GM12878 (cell line): ENCODE results near the gene NAA20. TPM values are rescaled to one million over a fixed set of nuclear protein-coding genes. Genes with fewer than 3 reads are reported as not detected.

Experiments
- ATAC-seq: fragments of 200-7000 bp; cut with Tn5 transposase; 3 replicates; pipeline ENCODE4 v1.9.1; 2020; ENCODE audit warnings: mild to moderate bottlenecking, moderate library complexity
- BruUV-seq: library from RNA; stranded (reverse); fragments of 400-500 nt; replicated peaks from 2 replicates; lab custom pipeline; 2021; lab: Mats Ljungman, UMichigan
- CTCF ChIA-PET: fragments of 300-600 bp; sonication (Branson Sonifier 250); formaldehyde crosslinking; extraction: SDS; loops from one replicate; lab custom pipeline; 2021; ENCODE audit warnings: inconsistent platforms; lab: Yijun Ruan, JAX
- POLR2A ChIA-PET: fragments of 350-600 bp; formaldehyde crosslinking; extraction: SDS; loops from one replicate; lab custom pipeline; 2021; ENCODE audit warnings: inconsistent platforms; lab: Charles Lee
- RAD21 ChIA-PET: fragments of 300-600 bp; sonication (Branson Sonifier 250); formaldehyde crosslinking; loops from one replicate; lab custom pipeline; 2023; ENCODE audit warnings: antibody characterized with exemption; ENCODE audit not compliant: unreplicated experiment; lab: Charles Lee
- SMC1A ChIA-PET: fragments of 300-600 bp; sonication (Branson Sonifier 250); formaldehyde crosslinking; loops from one replicate; lab custom pipeline; 2023; ENCODE audit not compliant: unreplicated experiment, uncharacterized antibody; lab: Charles Lee
- DNase-seq: peaks from one replicate; pipeline ENCODE4 v3.0.0-alpha.2; 2011; ENCODE audit warnings: low read depth, low spot score
- FAIRE-seq: peaks from 3 replicates; lab custom pipeline; 2011; peaks lifted over from hg19 to GRCh38; lab: Jason Lieb, UNC
- H2AFZ ChIP-seq: 2 replicates; pipeline ENCODE4 v1.6.0; 2011; ENCODE audit warnings: low read depth, low read length, control low read depth; ENCODE audit not compliant: control insufficient read depth
- H3K27ac ChIP-seq: 2 replicates; pipeline ENCODE4 v1.5.1; 2011; ENCODE audit warnings: control low read depth; ENCODE audit not compliant: control insufficient read depth, insufficient read depth
- H3K27me3 ChIP-seq, 2 experiments: replicated peaks in 1 of 2; 2 replicates each; pipeline versions ENCODE4 v1.6.0 to v1.6.1; 2011; ENCODE audit warnings: low read length in 1 of 2; ENCODE audit not compliant: control insufficient read depth in 2 of 2, insufficient read depth in 2 of 2
- H3K36me3 ChIP-seq, 2 experiments: 2 replicates each; pipeline ENCODE4 v1.5.1; 2011; ENCODE audit warnings: low read length in 1 of 2; ENCODE audit not compliant: control insufficient read depth in 2 of 2, insufficient read depth in 2 of 2
- H3K4me1 ChIP-seq: 2 replicates; pipeline ENCODE4 v1.6.1; 2011; ENCODE audit warnings: mild to moderate bottlenecking, low read length, moderate library complexity, mixed read lengths; ENCODE audit not compliant: control insufficient read depth, insufficient read depth
- H3K4me2 ChIP-seq: 2 replicates; pipeline ENCODE4 v1.6.0; 2011; ENCODE audit warnings: control low read depth; ENCODE audit not compliant: control insufficient read depth, insufficient read depth
- H3K4me3 ChIP-seq: fragments of 200-600 bp; sonication (generic); 2 replicates; pipeline ENCODE4 v1.5.1; 2016
- H3K79me2 ChIP-seq: 2 replicates; pipeline ENCODE4 v1.6.0; 2011; ENCODE audit warnings: low read length; ENCODE audit not compliant: control insufficient read depth, insufficient read depth
- H3K9ac ChIP-seq: 2 replicates; pipeline ENCODE4 v1.8.0; 2011; ENCODE audit warnings: low read length, control low read depth, mixed read lengths; ENCODE audit not compliant: control insufficient read depth, insufficient read depth
- H3K9me3 ChIP-seq: replicated peaks from 3 replicates; pipeline ENCODE4 v1.5.1; 2011; ENCODE audit warnings: mild to moderate bottlenecking, low read length; ENCODE audit not compliant: control insufficient read depth, insufficient read depth
- H4K20me1 ChIP-seq: 2 replicates; pipeline ENCODE4 v1.6.0; 2011; ENCODE audit not compliant: control insufficient read depth, insufficient read depth
- ATF7 ChIP-seq: fragments of 450-650 bp; IDR thresholded peaks from 2 replicates; pipeline ENCODE4 v1.6.1; 2016; ENCODE audit warnings: low read depth, mild to moderate bottlenecking
- CBFB ChIP-seq: IDR thresholded peaks from 2 replicates; pipeline ENCODE4 v1.6.1; 2016; ENCODE audit warnings: antibody characterized with exemption, low read depth
- CEBPB ChIP-seq, 2 experiments: fragments of 150-350 bp in 1 of 2; IDR thresholded peaks; 2 replicates each; pipeline ENCODE4 v1.6.1; 2012 to 2014; ENCODE audit warnings: low read depth in 2 of 2, low read length in 2 of 2, borderline replicate concordance in 1 of 2, inconsistent platforms in 1 of 2
- CREB1 ChIP-seq: IDR thresholded peaks from 2 replicates; pipeline ENCODE4 v1.6.1; 2012; ENCODE audit warnings: low read depth, mild to moderate bottlenecking, inconsistent platforms
- EZH2 ChIP-seq: IDR thresholded peaks from 2 replicates; pipeline ENCODE4 v1.6.1; 2012; ENCODE audit warnings: low read depth, mild to moderate bottlenecking, control low read depth, inconsistent platforms, low read length, borderline replicate concordance; ENCODE audit not compliant: control insufficient read depth
- RFX5 ChIP-seq: IDR thresholded peaks from 2 replicates; pipeline ENCODE4 v1.6.1; 2011; ENCODE audit warnings: low read depth, low read length, improper control_type of control experiment
- RUNX3 ChIP-seq: IDR thresholded peaks from 2 replicates; pipeline ENCODE4 v1.6.1; 2012; ENCODE audit warnings: low read length, inconsistent platforms
- SMC3 ChIP-seq: IDR thresholded peaks from 2 replicates; pipeline ENCODE4 v1.6.1; 2011; ENCODE audit warnings: low read length, improper control_type of control experiment, borderline replicate concordance
- SP1 ChIP-seq: IDR thresholded peaks from one replicate; pipeline ENCODE4 v1.6.1; 2011; ENCODE audit warnings: low read depth, low read length
- TARDBP ChIP-seq: IDR thresholded peaks from 2 replicates; pipeline ENCODE4 v1.6.1; 2016; ENCODE audit warnings: borderline replicate concordance
- TBL1XR1 ChIP-seq: IDR thresholded peaks from 2 replicates; pipeline ENCODE4 v1.6.1; 2012; ENCODE audit warnings: low read depth, low read length, improper control_type of control experiment
- TCF3 ChIP-seq: IDR thresholded peaks from 2 replicates; pipeline ENCODE4 v1.6.1; 2012; ENCODE audit warnings: low read depth, mild to moderate bottlenecking, low read length, borderline replicate concordance; ENCODE audit not compliant: insufficient read depth
- WGBS: methylation state at CpG from one replicate; pipeline ENCODE4 v1.1.6; 2016; ENCODE audit warnings: low lambda C conversion rate; ENCODE audit not compliant: insufficient replicate concordance, insufficient coverage; ENCODE audit errors: missing lambda C conversion rate; 5-methylcytosine and 5-hydroxymethylcytosine counted together
- in situ Hi-C: fragments of 300-500 bp; cut with MboI; formaldehyde crosslinking; loops from 9 replicates; pipeline ENCODE4 v1.14.3; 2018; ENCODE audit warnings: mixed read lengths
- intact Hi-C: fragments of 100-400 bp; cut with micrococcal nuclease; formaldehyde crosslinking; loops from one replicate; pipeline ENCODE4 v1.14.2; 2022; ENCODE audit not compliant: unreplicated experiment
- polyA plus RNA-seq, 11 experiments: library from polyadenylated mRNA; depleted of rRNA in 4 of 11; unstranded in 6 of 11; stranded (reverse) in 5 of 11; fragments of >200 nt; fragmentation: Nextera tagmentation in 4 of 11; fragmentation: Illumina TruSeq in 1 of 11; extraction: Ambion mirVana in 4 of 11; extraction: Trizol in 1 of 11; gene quantifications; 1 replicate in 1 of 11; 2 replicates in 10 of 11; pipeline versions ENCODE4 v1.2.1 to v1.2.3, GENCODE V29; 2011 to 2016; ENCODE audit warnings: inconsistent platforms in 2 of 11, missing spikeins in 2 of 11, low read depth in 1 of 11
- total RNA-seq, 4 experiments: library from RNA; depleted of rRNA in 3 of 4; stranded (reverse); fragments of >200 nt in 3 of 4; fragmentation: Illumina TruSeq in 1 of 4; extraction: Trizol in 1 of 4; gene quantifications; 2 replicates each; pipeline versions ENCODE4 v1.2.1 to v1.2.3, GENCODE V29; 2013 to 2021
- TF ChIP-seq, protein P1 (sequence below): fragments of 450-650 bp; IDR thresholded peaks from 2 replicates; pipeline ENCODE4 v1.6.1; 2018; ENCODE audit warnings: borderline replicate concordance, mild to moderate bottlenecking; ENCODE audit not compliant: partially characterized antibody
- TF ChIP-seq, protein P2 (sequence below): fragments of 450-650 bp; IDR thresholded peaks from 2 replicates; pipeline ENCODE4 v1.6.1; 2016; ENCODE audit warnings: mild to moderate bottlenecking, moderate library complexity, borderline replicate concordance
- TF ChIP-seq, protein P3 (sequence below): fragments of 450-650 bp; formaldehyde crosslinking; IDR thresholded peaks from 2 replicates; pipeline ENCODE4 v1.5.0; 2022; ENCODE audit warnings: mild to moderate bottlenecking, missing genetic modification characterization

The NAA20 gene
- total and polyA plus RNA-seq, 10 of the 15 experiments (the other 5 are each of a cell fraction or from before 2014, with no cell fraction given) = 48.3 to 366 (median 89.1) TPM

- Histone ChIP-seq H3K4me2 (no peak overlapping the region), H3K4me1 (no peaks in the 10 kb centered on the region), H3K27me3 (peaks cover 0 to 2% of the 10 kb centered on the region in 2 experiments; a peak in 2 of 4 replicates), H2AFZ (no peak overlapping the region), H3K4me3 (no peak overlapping the region), H3K79me2 (no peaks in the 10 kb centered on the region), H4K20me1 (no peaks in the 10 kb centered on the region), H3K27ac (no peak overlapping the region), H3K36me3 (no peaks in the 10 kb centered on the region), H3K9ac (no peak overlapping the region), H3K9me3 (no peaks in the 10 kb centered on the region)
- DNase-seq (no peak), ATAC-seq (no peak), FAIRE-seq (no peak)
- POLR2A ChIA-PET = no interaction called here
- RAD21 ChIA-PET = no interaction called here
- 64% methylated on average over 14 of the region's 14 CpGs for WGBS
- intact Hi-C loops = no loop called here
- CTCF ChIA-PET = interaction anchor here (1.0 to 2.1 kb wide), 2 partner anchors 107 to 182 kb away, joined by 3 to 6 read pairs; no protein-coding TSS in a partner anchor
- no TSS peak for BruUV-seq
- SMC1A ChIA-PET = interaction anchor here (1.0 kb wide), 1 partner anchor 224 kb away, joined by 5 read pairs; no protein-coding TSS in a partner anchor
- in situ Hi-C loops = loop anchor here (5.0 to 25.0 kb wide), 3 partner anchors 53 to 1498 kb away; partner anchors contain the start of genes DTD1 and SEC23B
- TF ChIP-seq RFX5 = no peak
- no peak for TF ChIP-seq EZH2
- no peak for TF ChIP-seq TBL1XR1
- TF ChIP-seq, protein P1, sequence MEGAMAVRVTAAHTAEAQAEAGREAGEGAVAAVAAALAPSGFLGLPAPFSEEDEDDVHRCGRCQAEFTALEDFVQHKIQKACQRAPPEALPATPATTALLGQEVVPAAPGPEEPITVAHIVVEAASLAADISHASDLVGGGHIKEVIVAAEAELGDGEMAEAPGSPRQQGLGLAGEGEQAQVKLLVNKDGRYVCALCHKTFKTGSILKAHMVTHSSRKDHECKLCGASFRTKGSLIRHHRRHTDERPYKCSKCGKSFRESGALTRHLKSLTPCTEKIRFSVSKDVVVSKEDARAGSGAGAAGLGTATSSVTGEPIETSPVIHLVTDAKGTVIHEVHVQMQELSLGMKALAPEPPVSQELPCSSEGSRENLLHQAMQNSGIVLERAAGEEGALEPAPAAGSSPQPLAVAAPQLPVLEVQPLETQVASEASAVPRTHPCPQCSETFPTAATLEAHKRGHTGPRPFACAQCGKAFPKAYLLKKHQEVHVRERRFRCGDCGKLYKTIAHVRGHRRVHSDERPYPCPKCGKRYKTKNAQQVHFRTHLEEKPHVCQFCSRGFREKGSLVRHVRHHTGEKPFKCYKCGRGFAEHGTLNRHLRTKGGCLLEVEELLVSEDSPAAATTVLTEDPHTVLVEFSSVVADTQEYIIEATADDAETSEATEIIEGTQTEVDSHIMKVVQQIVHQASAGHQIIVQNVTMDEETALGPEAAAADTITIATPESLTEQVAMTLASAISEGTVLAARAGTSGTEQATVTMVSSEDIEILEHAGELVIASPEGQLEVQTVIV = no peak
- TF ChIP-seq SMC3 = no peak
- TF ChIP-seq ATF7 = no peak
- TF ChIP-seq TCF3 = no peak
- TF ChIP-seq CREB1 = no peak
- TF ChIP-seq CEBPB (IDR thresholded peaks at IDR 0.05; ENCODE audit: borderline replicate concordance in 1 of 2, low read depth in 2 of 2, low read length in 2 of 2) = no peak
- no peak for TF ChIP-seq RUNX3
- no peak for TF ChIP-seq TARDBP
- TF ChIP-seq SP1 = no peak
- no peak for TF ChIP-seq CBFB
- TF ChIP-seq, protein P2, sequence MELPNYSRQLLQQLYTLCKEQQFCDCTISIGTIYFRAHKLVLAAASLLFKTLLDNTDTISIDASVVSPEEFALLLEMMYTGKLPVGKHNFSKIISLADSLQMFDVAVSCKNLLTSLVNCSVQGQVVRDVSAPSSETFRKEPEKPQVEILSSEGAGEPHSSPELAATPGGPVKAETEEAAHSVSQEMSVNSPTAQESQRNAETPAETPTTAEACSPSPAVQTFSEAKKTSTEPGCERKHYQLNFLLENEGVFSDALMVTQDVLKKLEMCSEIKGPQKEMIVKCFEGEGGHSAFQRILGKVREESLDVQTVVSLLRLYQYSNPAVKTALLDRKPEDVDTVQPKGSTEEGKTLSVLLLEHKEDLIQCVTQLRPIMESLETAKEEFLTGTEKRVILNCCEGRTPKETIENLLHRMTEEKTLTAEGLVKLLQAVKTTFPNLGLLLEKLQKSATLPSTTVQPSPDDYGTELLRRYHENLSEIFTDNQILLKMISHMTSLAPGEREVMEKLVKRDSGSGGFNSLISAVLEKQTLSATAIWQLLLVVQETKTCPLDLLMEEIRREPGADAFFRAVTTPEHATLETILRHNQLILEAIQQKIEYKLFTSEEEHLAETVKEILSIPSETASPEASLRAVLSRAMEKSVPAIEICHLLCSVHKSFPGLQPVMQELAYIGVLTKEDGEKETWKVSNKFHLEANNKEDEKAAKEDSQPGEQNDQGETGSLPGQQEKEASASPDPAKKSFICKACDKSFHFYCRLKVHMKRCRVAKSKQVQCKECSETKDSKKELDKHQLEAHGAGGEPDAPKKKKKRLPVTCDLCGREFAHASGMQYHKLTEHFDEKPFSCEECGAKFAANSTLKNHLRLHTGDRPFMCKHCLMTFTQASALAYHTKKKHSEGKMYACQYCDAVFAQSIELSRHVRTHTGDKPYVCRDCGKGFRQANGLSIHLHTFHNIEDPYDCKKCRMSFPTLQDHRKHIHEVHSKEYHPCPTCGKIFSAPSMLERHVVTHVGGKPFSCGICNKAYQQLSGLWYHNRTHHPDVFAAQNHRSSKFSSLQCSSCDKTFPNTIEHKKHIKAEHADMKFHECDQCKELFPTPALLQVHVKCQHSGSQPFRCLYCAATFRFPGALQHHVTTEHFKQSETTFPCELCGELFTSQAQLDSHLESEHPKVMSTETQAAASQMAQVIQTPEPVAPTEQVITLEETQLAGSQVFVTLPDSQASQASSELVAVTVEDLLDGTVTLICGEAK = no peak
- TF ChIP-seq, protein P3, sequence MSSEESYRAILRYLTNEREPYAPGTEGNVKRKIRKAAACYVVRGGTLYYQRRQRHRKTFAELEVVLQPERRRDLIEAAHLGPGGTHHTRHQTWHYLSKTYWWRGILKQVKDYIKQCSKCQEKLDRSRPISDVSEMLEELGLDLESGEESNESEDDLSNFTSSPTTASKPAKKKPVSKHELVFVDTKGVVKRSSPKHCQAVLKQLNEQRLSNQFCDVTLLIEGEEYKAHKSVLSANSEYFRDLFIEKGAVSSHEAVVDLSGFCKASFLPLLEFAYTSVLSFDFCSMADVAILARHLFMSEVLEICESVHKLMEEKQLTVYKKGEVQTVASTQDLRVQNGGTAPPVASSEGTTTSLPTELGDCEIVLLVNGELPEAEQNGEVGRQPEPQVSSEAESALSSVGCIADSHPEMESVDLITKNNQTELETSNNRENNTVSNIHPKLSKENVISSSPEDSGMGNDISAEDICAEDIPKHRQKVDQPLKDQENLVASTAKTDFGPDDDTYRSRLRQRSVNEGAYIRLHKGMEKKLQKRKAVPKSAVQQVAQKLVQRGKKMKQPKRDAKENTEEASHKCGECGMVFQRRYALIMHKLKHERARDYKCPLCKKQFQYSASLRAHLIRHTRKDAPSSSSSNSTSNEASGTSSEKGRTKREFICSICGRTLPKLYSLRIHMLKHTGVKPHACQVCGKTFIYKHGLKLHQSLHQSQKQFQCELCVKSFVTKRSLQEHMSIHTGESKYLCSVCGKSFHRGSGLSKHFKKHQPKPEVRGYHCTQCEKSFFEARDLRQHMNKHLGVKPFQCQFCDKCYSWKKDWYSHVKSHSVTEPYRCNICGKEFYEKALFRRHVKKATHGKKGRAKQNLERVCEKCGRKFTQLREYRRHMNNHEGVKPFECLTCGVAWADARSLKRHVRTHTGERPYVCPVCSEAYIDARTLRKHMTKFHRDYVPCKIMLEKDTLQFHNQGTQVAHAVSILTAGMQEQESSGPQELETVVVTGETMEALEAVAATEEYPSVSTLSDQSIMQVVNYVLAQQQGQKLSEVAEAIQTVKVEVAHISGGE = no peak
Observed at GRCh38 chr20:20009784-20010253, 7.3 kb upstream of the NAA20 start.
